GM18951 (cell line): Measurements from ENCODE around the gene IQUB.
"Not testable (repeated sequence)": the region's sequence is repeated elsewhere in the genome, so short reads cannot be mapped to it uniquely, and the experiment has no call there.

ENCODE experiments used
- POLR2A ChIP-seq: IDR thresholded peaks from 4 replicates; pipeline ENCODE4 v1.6.1; 2011; ENCODE audit warnings: mild to moderate bottlenecking; ENCODE audit not compliant: insufficient read length, insufficient read depth; ENCODE audit errors: extremely low read depth
- in situ Hi-C: fragments of 300-500 bp; cut with MboI; formaldehyde crosslinking; loops from one replicate; pipeline ENCODE4 v1.12.0; 2022; ENCODE audit warnings: low sequenced_read_pairs, mixed read lengths, inconsistent platforms; ENCODE audit not compliant: unreplicated experiment

IQUB gene

DNA sequence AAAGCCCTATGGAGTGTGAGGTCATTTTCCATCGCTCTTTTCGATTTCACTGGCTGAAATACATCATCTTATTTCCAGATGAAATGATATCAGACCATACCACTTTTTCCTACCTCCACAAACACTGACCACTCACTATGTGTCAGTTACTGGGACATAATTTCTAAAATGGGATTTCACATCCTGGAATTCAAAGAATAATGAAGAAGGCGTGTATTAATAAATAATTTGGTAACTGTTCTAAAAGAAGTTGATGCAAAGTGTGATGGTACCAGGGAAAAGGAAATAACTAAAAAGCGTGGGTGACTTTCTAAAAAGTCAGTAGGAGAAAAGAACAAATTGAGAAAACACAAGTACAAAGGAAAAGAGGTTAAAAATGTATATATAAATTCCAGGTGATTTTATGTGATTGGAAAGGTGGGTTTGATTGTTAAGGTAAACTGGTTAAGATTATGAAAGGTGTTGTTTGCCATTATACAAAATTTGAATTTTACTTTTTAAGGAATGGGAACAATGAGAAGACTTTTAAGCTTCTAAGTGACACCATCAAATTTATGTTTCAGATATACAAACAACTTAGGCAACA is 24.0 kb upstream of the IQUB start:
- no peak for TF ChIP-seq POLR2A
- in situ Hi-C loops = no loop called here

DNA sequence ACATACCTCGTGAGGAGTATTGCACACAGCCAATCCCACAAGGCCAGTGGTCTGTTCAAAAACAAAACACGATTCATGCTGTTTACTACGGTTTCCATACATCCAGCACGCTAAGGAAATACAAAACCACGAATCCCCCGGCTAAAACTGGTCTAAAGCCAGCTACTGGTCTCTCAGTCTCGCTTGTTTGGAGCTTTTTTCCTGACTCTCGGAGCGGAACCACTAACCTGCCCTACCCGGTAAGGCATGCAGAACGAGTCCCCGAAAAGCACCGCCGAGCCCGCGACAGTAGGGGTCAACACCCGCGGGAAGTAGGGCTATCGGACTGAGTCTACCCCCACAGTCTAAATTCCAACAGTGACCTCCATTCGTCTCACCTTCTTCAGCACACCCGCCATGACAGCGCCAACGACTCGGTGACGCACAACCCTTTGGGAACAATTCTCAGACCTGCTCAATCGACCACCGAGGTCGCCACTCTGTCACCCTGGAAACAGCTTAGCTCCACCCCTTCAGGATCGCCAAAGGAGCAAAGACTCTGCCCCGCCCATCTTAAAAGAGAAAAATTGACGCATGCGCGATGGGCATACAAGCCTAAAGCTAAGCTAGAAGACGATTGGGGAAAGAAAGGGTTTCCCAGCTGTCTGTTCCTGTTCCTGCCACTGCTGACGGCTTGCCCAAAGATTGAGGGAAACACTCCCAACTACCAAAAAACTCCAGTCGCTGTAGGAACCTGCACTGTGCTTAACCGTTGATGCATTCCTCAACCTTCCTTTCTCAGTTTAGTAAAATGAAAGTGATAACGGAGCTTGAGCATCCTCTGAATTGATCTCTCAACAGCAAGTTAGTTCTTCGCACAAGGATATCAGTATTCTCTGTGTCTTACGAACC is 23.2 kb upstream of the IQUB start, which contains the start of gene NDUFA5:
Gene NDUFA5 (minus strand): TSS at position 421 of the 891 bp plus-strand sequence. CDS start 23 bp downstream, at position 398.
- TF ChIP-seq POLR2A = peak; percentile 69
- in situ Hi-C loops = no loop called here

DNA sequence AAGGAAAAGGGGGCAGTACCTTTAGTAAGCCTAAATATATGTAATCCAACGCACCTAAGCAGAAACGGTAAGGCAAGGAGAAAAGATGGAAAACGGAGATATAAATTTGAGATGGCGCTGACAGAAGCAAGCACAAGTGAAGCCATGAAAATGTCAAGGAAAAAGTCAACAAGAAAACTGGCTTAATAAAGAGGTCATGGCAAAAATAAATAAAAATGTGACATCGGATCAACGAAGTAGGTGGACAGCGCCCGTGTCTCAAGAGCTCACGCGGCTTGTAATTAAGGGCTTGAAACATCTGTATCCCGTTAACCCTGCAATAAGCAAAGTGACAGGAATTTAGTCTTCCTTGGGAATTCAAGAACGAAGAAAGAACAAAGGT is 22.6 kb upstream of the IQUB start:
- TF ChIP-seq POLR2A = no peak
- in situ Hi-C loops = no loop called here

DNA sequence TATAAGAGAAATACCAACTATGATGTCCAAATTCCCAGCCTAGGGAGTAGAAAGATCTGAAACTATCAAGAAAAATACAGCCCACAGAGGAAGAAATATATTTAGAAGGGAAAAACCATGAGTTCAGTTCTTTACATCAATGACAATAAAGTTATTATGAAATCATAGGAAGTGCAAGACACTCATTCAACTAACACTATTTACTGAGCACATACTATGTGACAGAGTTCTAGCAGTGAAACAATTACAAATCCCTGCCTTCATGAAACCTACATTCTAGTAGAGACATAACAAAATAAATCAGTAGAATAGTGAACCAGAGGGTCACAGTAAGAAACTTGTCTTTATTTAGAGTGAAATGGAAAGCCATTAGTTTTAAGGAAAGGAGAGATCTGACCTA is 21.1 kb upstream of the IQUB start:
- in situ Hi-C loops = no loop called here
- no peak for TF ChIP-seq POLR2A

DNA sequence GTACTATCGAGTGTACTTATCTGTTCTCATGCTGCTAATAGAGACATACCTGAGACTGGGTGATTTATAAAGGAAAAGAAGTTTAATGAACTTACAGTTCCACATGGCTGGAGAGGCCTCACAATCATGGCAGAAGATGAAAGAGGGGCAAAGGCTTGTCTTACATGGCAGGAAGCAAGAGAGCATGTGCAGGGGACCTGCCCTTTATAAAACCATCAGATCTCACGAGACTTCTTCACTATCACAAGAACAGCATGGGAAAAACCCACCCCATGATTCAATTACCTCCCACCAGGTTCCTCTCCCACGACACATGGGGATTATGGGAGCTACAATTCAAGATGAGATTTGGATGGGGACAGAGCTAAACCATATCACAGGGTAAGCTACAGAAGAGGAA is 18.8 kb upstream of the IQUB start:
- in situ Hi-C loops = no loop called here
- no peak for TF ChIP-seq POLR2A

DNA sequence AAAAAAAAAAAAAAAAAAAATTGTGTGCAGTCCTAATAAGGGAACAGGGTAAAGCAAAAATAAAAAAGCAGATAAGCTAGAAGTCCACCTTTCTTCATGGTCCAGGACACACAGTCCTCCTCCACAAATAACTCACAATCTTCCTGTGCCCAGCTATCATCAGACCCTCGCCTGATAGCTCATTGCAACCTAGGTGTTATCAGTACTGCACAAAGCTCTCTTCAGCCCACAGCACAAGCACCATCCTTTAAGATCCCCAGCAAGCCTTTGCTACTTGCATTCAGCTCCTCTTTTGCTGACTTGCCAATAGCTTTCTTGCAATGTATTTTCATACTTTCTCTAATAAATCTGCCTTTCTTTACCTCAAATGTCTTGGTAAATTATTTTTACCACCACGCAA is 18.2 kb upstream of the IQUB start:
- in situ Hi-C loops = no loop called here
- TF ChIP-seq POLR2A = no peak

DNA sequence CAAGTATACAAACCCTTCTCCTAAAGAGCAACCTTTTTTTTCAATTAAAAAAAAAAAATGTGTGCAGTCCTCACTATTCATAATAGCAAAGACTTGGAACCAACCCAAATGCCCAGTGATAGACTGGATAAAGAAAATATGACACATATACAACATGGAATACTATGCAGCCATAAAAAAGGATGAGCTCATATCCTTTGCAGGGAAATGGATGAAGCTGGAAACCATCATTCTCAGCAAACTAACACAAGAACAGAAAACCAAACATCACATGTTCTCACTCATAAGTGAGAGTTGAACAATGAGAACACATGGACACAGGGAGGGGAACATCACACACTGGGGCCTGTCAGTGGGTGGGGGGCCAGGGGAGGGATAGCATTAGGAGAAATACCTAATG is 17.7 kb upstream of the IQUB start:
- in situ Hi-C loops = not testable (repeated sequence)

DNA sequence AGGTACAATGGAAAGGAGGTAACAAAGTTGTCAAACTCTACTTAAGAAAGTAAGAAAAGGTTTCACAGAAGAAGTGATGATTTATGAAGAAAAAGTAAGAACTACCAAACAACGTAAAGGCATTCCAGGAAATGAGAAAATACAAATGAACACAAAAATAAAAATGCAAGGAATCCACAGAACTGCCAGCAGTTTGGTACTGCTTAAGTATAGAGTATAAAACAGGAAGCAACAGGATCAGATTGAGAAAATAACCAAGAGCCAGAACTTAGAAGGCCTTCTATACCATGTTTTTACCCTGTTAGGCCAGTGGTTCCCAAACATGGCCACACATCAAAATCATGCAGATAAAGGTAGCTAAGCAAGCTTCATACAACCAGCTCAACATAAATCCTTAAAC is 14.0 kb upstream of the IQUB start:
- TF ChIP-seq POLR2A = no peak
- in situ Hi-C loops = no loop called here

DNA sequence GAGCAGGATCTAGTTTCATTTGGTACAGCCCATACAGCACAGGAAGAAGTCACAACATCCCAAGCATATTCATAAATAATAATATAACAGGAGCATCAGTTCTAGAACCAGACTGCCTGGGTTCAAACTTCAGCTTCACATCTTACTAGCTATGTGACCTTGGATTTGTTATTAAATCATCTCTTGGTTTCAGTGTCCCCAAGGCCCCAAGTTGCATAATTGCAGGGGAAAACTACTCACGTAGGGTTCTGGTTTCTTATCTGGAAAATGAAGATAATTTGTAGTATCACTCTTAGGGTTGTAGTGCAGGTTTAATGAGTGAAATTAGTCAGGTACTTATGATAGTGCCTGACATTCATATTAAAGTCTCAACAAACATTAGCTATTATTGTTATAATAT is 5.5 kb upstream of the IQUB start:
- in situ Hi-C loops = no loop called here
- TF ChIP-seq POLR2A = no peak

DNA sequence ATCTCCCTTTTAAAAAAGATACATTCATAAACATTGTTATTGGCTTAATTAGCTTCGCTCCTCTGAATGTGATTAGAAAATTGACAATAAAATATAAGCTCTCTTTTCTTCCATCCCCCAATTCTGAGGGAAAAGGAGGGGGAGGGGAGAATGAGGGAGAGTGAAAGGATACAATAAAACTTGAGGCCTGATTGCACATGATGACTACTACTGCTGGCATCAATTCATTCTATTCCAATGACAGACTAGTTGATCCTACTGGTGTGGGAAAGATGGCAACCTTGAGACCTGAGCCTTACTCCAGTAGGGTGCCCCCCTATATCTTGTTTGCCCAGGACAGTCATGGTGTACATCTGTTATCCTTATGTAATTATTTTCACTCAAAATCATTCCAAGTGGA is 4.5 kb upstream of the IQUB start:
- in situ Hi-C loops = no loop called here
- TF ChIP-seq POLR2A = no peak

DNA sequence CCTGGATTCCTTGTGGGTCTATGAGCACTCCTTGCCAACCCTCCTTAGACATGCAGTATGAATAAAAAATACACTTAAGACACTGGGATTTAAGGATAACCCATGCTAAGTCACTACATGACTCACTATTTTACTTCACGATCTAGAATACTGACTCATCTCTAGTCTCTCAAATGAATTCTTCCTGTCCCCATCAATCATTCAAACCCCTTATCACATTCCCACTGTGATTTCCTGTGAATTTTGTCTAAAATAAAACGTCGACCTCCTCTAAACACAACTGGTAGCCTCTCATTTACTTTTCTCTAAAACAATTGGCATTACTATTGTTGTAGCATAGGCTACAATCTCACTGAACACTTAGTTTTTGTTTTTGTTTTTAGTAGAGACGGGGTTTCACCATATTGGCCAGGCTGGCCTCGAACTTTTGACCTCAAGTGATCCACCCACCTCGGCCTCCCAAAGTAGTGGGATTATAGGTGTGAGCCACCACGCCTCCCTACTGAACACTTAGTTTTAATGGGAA is 3.9 kb upstream of the IQUB start:
- TF ChIP-seq POLR2A = no peak
- in situ Hi-C loops = no loop called here

DNA sequence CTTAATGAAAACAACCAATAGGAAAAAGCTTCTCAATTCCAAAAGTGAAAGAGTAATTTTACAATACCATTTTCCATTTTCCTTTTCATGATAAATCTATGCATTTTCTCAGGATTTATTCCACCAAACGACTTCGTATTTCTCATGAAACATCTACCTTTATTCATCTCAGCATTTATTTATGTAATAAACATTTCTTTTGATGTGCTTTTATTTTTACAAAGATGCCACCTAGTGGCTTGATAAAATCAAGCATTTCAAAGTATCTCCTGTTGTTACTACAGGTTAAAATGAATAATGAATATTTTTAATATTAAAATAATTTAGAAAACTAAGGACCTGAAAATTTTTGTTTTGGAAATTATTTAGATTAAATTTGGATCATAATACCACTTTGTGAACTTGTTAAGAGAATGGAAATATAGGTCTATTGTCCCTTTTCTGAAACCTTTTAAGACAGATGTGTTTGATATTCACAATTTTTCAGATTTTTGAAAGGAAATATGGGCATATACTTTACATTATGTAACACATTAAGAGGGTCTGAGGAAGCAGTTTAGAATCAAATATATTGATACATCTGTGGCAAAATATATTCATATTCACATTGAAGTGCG is 2.7 kb upstream of the IQUB start:
- no peak for TF ChIP-seq POLR2A
- in situ Hi-C loops = no loop called here

DNA sequence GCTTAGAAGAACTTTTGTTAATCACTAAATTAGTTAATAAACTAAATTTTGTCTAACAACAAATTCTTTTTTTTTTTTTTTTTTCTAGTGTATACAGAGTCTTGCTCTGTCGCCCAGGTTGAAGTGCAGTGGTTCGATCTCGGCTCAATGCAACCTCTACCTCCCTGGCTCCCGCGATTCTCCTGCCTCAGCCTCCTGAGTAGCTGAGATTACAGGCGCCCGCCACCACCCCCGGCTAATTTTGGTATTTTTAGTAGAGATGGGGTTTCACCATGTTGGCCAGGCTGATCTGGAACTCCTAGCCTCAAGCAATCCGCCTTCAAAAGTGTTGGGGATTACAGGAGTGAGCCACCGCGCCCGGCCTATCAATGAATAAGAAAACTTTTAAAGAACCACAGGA is 1.1 kb upstream of the IQUB start:
- TF ChIP-seq POLR2A = no peak
- in situ Hi-C loops = no loop called here
